CD4-positive, alpha-beta T cell treated with Interleukin-15 for 4 hours (primary cell): ENCODE measurements around the gene PPP1R2C.

ENCODE experiments used
- DNase-seq: peaks from one replicate; pipeline ENCODE4 v3.0.0-alpha.2; 2020; ENCODE audit warnings: low spot score

Gene PPP1R2C

DNA sequence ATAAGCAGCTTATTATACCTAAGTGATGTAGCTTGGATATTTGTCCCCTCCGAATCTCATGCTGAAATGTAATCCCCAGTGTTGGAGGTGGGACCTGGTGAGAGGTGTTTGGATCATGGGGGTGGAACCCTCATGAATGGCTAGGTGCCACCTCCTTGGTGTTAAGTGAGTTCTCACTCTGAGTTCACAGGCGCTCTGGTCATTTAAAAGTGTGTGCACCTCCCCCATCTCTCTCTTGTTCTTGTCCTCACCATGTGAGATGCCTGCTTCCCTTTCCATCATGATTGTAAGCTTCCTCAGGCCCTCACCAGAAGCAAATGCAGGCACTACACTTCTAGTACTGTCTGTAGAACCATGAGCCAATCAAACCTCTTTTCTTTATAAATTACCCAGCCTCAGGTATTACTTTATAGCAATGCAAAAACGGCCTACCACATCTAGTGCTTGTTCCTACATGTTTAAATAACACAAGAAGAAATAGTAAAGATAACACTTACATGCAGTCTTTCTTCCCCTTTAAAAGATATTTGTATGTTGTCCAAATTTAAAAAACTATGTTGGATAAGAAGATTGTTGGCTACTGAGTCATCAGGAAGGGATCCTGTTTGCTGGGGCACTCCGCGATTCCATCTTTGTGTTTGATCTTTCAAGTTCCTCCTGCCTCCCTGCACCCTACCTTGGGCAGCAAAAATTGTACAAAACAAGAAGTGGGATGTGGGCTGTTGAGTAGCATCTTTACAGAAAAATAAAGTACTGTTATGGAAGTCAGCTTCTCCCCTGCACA is 29.7 kb downstream of the PPP1R2C start:
- no peak for DNase-seq

DNA sequence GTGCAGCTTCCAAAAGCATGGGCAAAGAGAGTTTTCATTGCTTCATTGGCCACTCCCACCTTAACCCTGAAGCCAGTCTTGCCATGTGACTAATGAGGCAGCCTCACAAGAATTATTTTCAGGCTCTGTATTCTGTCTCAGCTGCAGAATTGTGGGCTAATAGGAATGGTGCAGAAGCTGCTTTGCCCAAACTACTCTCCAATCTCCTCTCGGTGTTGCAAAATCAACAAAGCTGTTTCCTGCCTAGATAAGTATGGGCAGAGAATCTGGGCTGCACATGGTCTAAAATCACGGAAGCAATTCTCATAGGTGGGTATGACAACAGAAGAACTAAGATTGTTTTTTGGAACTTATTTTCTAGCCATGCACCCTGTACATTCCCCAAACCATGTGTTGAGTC is 31.4 kb downstream of the PPP1R2C start:
- no peak for DNase-seq

DNA sequence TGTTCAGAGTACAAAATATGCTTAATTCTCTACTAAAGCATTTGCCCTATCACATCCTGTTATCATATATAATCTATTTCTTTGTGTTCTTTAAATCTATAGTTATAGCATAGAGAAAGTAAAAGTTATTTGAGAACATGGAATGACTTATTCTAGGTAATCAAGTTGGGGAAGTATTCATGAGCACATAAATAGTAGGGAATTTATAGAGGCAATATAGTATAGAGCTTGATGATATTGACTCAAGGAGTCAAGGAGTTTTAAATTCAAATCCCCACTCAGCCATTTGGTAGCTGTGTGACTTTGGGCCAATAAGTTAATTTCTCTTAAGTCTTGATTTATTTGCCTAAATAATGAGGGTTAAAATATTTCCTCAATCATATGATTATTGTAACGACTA is 37.5 kb downstream of the PPP1R2C start:
- no peak for DNase-seq

DNA sequence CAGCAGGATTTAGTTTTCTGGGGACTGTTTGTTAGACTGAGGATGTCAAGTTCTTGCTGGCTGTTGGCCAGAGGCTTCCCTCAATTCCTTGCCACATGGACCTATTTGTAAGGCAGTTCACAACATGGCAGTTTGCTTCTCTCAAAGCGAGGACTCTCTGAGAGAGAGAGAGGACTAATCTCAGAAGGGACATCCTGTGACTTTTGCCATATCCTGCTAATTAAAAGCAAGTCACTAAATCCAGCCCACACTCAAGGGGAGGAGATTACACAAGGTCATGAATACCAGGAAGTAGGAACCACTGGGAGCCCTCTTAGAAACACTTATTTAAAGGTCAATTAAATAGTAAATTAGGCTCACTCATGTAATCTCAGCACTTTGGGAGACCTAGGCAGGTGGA is 38.2 kb downstream of the PPP1R2C start:
- DNase-seq: peak; percentile 14

DNA sequence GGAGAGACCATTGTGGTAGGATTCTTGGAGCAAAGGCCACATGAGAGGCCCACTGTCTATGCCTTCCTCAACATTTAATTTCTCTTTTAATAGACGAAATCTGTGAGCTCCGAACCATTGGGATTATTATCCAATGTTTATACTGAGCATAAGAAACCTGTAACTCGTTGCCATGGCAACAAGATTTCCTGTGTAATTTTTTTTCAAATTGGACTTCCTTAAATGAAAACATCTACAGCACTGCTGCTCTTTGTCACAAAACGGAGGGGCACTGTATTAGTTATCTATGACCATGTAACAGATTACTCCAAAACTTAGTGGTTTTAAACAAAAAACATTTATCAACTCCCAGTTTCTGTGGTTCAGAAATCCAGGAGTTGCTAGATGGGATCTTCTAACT is 38.7 kb downstream of the PPP1R2C start:
- DNase-seq: peak; percentile 30

DNA sequence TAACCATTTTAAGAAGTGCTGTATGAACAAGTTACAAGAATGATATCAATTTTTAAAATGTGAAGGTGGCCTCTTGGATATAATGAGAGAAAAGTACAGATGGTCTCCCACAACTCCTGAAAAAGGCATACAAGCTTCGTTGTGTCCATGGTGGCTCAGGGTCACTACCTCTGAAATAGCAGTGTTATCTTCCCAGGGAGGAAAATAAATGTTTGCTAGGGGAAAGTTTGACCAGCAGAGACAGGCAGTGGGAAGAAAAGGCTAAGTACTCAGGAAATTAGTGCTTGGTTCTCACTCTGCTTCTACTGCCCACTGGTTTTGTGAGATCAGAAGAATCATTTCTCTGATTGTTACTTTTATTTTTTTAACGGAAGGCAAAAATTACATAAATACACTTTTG is 39.4 kb downstream of the PPP1R2C start:
- DNase-seq: no peak

DNA sequence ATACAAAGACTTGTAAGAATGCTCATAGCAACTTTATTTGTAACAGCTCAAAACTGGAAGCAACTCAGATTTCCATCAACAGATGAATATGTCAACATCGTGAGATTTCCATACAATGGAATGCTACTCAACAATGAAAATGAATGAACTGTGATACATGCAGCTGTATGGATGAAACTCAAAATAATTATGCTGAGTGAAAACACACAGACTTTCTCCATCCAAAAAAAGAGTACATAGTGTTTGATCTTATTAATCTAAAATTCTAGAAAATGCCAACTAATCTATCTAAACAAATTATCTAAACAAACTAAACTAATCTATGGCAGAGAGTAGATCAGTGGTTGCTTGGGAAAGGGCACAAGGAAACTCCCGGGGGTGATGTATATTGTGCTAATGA is 42.7 kb downstream of the PPP1R2C start:
- DNase-seq: no peak

DNA sequence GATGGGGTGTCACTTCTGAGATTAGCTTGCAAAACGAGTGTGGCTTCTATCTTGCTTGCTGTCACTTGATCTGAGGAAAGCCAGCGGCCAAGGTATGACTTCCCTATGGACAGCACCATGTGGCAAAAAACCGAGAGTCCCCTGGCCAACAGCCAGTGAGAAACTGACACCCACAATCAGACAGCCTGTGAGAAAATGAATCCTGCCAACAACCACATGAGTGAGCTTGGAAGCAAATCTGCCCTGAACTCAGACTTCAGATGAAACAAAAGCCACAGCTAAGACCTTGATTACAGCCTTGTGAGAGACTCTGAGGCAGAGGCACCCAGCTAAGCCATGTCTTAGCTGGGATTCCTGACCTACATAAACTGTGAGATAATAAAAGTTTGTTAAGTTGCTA is 45.5 kb downstream of the PPP1R2C start:
- DNase-seq: no peak
